Activated B cell treated with CpG ODN at 0.5 μM for 24 hours (primary cell): Measurements from ENCODE around the gene PRMT7. TPM values are rescaled to one million over a fixed set of nuclear protein-coding genes. Genes with fewer than 3 reads are reported as not detected.

Experiments used
- ATAC-seq: fragments of 200-7000 bp; cut with Tn5 transposase; one replicate; pipeline ENCODE4 v1.10.0; 2021; ENCODE audit warnings: low read depth, mild to moderate bottlenecking, moderate library complexity
- CTCF ChIA-PET: fragments of 350-600 bp; sonication (Branson Sonifier 250); formaldehyde crosslinking; loops from one replicate; lab custom pipeline; 2021; ENCODE audit warnings: antibody characterized with exemption; lab: Charles Lee
- POLR2A ChIA-PET: fragments of 350-600 bp; sonication (Branson Sonifier 250); formaldehyde crosslinking; loops from one replicate; lab custom pipeline; 2021; ENCODE audit warnings: antibody characterized with exemption; lab: Charles Lee
- DNase-seq: peaks from one replicate; pipeline ENCODE4 v3.0.0; 2022
- H3K27ac Mint-ChIP-seq: one replicate; pipeline ENCODE4 v1.8.0; 2020; ENCODE audit warnings: mixed read lengths
- H3K27me3 Mint-ChIP-seq: one replicate; pipeline ENCODE4 v1.8.0; 2021; ENCODE audit warnings: mixed read lengths
- H3K36me3 Mint-ChIP-seq: one replicate; pipeline ENCODE4 v1.8.0; 2021; ENCODE audit warnings: low read depth, mixed read lengths
- H3K4me1 Mint-ChIP-seq: one replicate; pipeline ENCODE4 v1.8.0; 2021; ENCODE audit warnings: mixed read lengths
- H3K4me3 Mint-ChIP-seq: one replicate; pipeline ENCODE4 v1.8.0; 2020; ENCODE audit warnings: mild to moderate bottlenecking, mixed read lengths
- H3K9me3 Mint-ChIP-seq: one replicate; pipeline ENCODE4 v1.8.0; 2020; ENCODE audit warnings: mixed read lengths
- CTCF ChIP-seq: fragments of 200-600 bp; IDR thresholded peaks from one replicate; pipeline ENCODE4 v1.8.0; 2022; ENCODE audit warnings: antibody characterized with exemption, mild to moderate bottlenecking
- intact Hi-C: fragments of 100-400 bp; cut with micrococcal nuclease; formaldehyde crosslinking; loops from one replicate; pipeline ENCODE4 v1.15.1; 2024
- total RNA-seq: library from RNA; stranded (reverse); gene quantifications from 2 replicates; pipeline ENCODE4 v1.2.3, GENCODE V29; 2022

PRMT7 gene
- total RNA-seq, 1 donor from 2014 or later = 50.3 TPM

- CTCF ChIA-PET = no interaction called here
- Mint-ChIP-seq H3K27me3 (no peaks in the 10 kb centered on the region), H3K27ac (no peak overlapping the region), H3K9me3 (no peaks in the 10 kb centered on the region), H3K4me3 (no peak overlapping the region), H3K36me3 (no peaks in the 10 kb centered on the region), H3K4me1 (peaks cover 18% of the 10 kb centered on the region)
- DNase-seq (no peak), ATAC-seq (no peak)
- intact Hi-C loops = no loop called here
- POLR2A ChIA-PET = no interaction called here
- TF ChIP-seq CTCF = no peak
These were observed 78.2 kb downstream of the PRMT7 start for GRCh38 chr16:68389006-68389405.

GRCh38 chr16:68389750-68390371, 79.0 kb downstream of the PRMT7 start:
- no peak overlapping the region for H3K4me3 Mint-ChIP-seq
- H3K4me1 Mint-ChIP-seq = peaks cover 9% of the 10 kb centered on the region
- TF ChIP-seq CTCF = no peak
- no peak for ATAC-seq
- H3K36me3 Mint-ChIP-seq = no peaks in the 10 kb centered on the region
- no peak for DNase-seq
- no peaks in the 10 kb centered on the region for H3K9me3 Mint-ChIP-seq
- ChIA-PET CTCF (interaction anchor here (1.1 kb wide), 1 partner anchor 121 kb away, joined by 3 read pairs; no protein-coding TSS in a partner anchor), POLR2A (no interaction called here)
- no peak overlapping the region for H3K27ac Mint-ChIP-seq
- no peaks in the 10 kb centered on the region for H3K27me3 Mint-ChIP-seq
- intact Hi-C loops = no loop called here

- intact Hi-C loops = no loop called here
- ChIA-PET CTCF (interaction anchor here (0.5 to 4.2 kb wide), 5 partner anchors 25 to 117 kb away, joined by 3 to 24 read pairs (median 4); no protein-coding TSS in a partner anchor), POLR2A (no interaction called here)
- Mint-ChIP-seq H3K27me3 (no peaks in the 10 kb centered on the region), H3K27ac (no peak overlapping the region), H3K9me3 (no peaks in the 10 kb centered on the region), H3K4me1 (no peaks in the 10 kb centered on the region), H3K36me3 (no peaks in the 10 kb centered on the region), H3K4me3 (no peak overlapping the region)
- DNase-seq (no peak), ATAC-seq (no peak)
- TF ChIP-seq CTCF = no peak
These were observed 82.5 kb downstream of the PRMT7 start for GRCh38 chr16:68393333-68393732.

GRCh38 chr16:68395167-68395786, 84.5 kb downstream of the PRMT7 start:
- intact Hi-C loops = no loop called here
- H3K27ac Mint-ChIP-seq = no peak overlapping the region
- H3K27me3 Mint-ChIP-seq = no peaks in the 10 kb centered on the region
- H3K4me3 Mint-ChIP-seq = no peak overlapping the region
- CTCF ChIA-PET = interaction anchor here (1.8 to 4.2 kb wide), 2 partner anchors 75 to 115 kb away, joined by 6 to 24 read pairs; no protein-coding TSS in a partner anchor
- no peak for DNase-seq
- POLR2A ChIA-PET = no interaction called here
- H3K4me1 Mint-ChIP-seq = no peaks in the 10 kb centered on the region
- no peaks in the 10 kb centered on the region for H3K9me3 Mint-ChIP-seq
- TF ChIP-seq CTCF = no peak
- ATAC-seq = no peak
- no peaks in the 10 kb centered on the region for H3K36me3 Mint-ChIP-seq

- intact Hi-C loops = no loop called here
- no peaks in the 10 kb centered on the region for H3K9me3 Mint-ChIP-seq
- no peaks in the 10 kb centered on the region for H3K36me3 Mint-ChIP-seq
- no peak overlapping the region for H3K27ac Mint-ChIP-seq
- no peak overlapping the region for H3K4me3 Mint-ChIP-seq
- DNase-seq = no peak
- no peaks in the 10 kb centered on the region for H3K27me3 Mint-ChIP-seq
- POLR2A ChIA-PET = no interaction called here
- no peaks in the 10 kb centered on the region for H3K4me1 Mint-ChIP-seq
- no peak for ATAC-seq
- CTCF ChIA-PET = interaction anchor here (1.1 to 4.2 kb wide), 7 partner anchors 12 to 116 kb away, joined by 3 to 24 read pairs (median 4); no protein-coding TSS in a partner anchor
- TF ChIP-seq CTCF = no peak
These were observed 85.0 kb downstream of the PRMT7 start for GRCh38 chr16:68395815-68396214.
